SH-SY5Y (cell line): ENCODE measurements around the gene ST6GALNAC4.

Experiments
- GATA2 ChIP-seq: IDR thresholded peaks from 2 replicates; pipeline ENCODE4 v1.6.1; 2011; ENCODE audit warnings: mild to moderate bottlenecking, low read depth, low read length
- GATA3 ChIP-seq: IDR thresholded peaks from 2 replicates; pipeline ENCODE4 v1.6.1; 2011; ENCODE audit warnings: low read depth, mild to moderate bottlenecking, low read length, moderate library complexity

DNA sequence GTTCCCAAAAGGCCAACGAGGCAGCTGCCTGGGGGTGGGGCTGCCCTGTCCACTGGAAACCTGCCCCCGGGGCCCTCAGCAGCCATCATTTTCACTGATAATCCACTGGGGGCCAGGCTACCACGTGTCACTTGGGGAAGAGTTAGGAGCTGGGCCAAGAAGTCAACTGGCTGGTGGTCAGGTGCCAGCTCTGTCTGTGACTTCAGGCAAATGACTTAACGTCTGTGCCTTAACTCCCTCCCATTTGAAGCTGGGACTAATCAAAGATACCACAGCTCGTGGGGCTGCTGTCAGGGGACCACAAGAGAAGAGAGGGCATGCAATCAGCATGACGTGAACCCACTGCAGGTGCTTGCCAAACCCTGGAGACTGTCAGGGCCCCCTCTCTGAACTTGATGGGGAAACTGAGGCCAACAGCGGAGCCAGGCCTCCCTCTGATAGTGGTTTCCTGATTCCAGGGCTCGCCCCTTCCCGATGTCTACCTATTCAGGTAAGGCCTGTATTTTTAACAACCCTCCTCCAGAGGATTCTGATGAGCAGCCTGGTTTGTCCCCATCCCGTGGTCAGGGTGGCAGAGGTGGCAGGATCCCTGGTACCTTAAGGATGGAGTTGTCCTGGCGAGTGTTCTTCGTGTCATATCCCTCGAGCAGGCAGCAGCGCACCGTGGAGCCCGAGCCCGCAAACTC is 33.1 kb upstream of the ST6GALNAC4 start:
- TF ChIP-seq GATA2: no peak
- no peak for TF ChIP-seq GATA3
